Measurements from ENCODE around the gene TIE1. TPM values are rescaled to one million over a fixed set of nuclear protein-coding genes. Genes with fewer than 3 reads are reported as not detected.

The TIE1 gene
- total and polyA plus RNA-seq, 2 of the 13 experiments (the other 11 are each of a cell fraction or from before 2014, with no cell fraction given) = 0.58 to 0.84 TPM

- TF ChIP-seq, protein P1, sequence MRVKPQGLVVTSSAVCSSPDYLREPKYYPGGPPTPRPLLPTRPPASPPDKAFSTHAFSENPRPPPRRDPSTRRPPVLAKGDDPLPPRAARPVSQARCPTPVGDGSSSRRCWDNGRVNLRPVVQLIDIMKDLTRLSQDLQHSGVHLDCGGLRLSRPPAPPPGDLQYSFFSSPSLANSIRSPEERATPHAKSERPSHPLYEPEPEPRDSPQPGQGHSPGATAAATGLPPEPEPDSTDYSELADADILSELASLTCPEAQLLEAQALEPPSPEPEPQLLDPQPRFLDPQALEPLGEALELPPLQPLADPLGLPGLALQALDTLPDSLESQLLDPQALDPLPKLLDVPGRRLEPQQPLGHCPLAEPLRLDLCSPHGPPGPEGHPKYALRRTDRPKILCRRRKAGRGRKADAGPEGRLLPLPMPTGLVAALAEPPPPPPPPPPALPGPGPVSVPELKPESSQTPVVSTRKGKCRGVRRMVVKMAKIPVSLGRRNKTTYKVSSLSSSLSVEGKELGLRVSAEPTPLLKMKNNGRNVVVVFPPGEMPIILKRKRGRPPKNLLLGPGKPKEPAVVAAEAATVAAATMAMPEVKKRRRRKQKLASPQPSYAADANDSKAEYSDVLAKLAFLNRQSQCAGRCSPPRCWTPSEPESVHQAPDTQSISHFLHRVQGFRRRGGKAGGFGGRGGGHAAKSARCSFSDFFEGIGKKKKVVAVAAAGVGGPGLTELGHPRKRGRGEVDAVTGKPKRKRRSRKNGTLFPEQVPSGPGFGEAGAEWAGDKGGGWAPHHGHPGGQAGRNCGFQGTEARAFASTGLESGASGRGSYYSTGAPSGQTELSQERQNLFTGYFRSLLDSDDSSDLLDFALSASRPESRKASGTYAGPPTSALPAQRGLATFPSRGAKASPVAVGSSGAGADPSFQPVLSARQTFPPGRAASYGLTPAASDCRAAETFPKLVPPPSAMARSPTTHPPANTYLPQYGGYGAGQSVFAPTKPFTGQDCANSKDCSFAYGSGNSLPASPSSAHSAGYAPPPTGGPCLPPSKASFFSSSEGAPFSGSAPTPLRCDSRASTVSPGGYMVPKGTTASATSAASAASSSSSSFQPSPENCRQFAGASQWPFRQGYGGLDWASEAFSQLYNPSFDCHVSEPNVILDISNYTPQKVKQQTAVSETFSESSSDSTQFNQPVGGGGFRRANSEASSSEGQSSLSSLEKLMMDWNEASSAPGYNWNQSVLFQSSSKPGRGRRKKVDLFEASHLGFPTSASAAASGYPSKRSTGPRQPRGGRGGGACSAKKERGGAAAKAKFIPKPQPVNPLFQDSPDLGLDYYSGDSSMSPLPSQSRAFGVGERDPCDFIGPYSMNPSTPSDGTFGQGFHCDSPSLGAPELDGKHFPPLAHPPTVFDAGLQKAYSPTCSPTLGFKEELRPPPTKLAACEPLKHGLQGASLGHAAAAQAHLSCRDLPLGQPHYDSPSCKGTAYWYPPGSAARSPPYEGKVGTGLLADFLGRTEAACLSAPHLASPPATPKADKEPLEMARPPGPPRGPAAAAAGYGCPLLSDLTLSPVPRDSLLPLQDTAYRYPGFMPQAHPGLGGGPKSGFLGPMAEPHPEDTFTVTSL (CRISPR knock-in tag; IDR thresholded peaks at IDR 0.05; ENCODE audit: borderline replicate concordance) = peak; percentile 59; the same call in 1 of the 2 replicates
- TF ChIP-seq ZNF446 (CRISPR knock-in tag; IDR thresholded peaks at IDR 0.05) (no peak), ARNT2 (CRISPR knock-in tag; IDR thresholded peaks at IDR 0.05; ENCODE audit: low read depth) (no peak), DZIP1 (CRISPR knock-in tag; IDR thresholded peaks at IDR 0.05) (no peak), THAP7 (CRISPR knock-in tag; IDR thresholded peaks at IDR 0.05) (no peak), ZNF484 (CRISPR knock-in tag; IDR thresholded peaks at IDR 0.05; ENCODE audit: borderline replicate concordance, low read depth) (no peak), NFE2 (CRISPR knock-in tag; IDR thresholded peaks at IDR 0.05) (no peak), AGO1 (IDR thresholded peaks at IDR 0.05; ENCODE audit: low read depth, low read length, poor library complexity, severe bottlenecking) (no peak), KDM3A (CRISPR knock-in tag; IDR thresholded peaks at IDR 0.05; ENCODE audit: low read depth) (no peak), PHF20 (CRISPR knock-in tag; IDR thresholded peaks at IDR 0.05) (no peak), CENPT (CRISPR knock-in tag; IDR thresholded peaks at IDR 0.05; ENCODE audit: low read depth) (no peak), MAX (IDR thresholded peaks at IDR 0.05) (peak; percentile 69), NR3C1 (CRISPR knock-in tag; IDR thresholded peaks at IDR 0.05) (no peak), ZFP91 (CRISPR knock-in tag; IDR thresholded peaks at IDR 0.05; ENCODE audit: borderline replicate concordance) (no peak; the same call in 1 of the 2 replicates), MAF1 (CRISPR knock-in tag; IDR thresholded peaks at IDR 0.05; ENCODE audit: borderline replicate concordance) (no peak), HHEX (CRISPR knock-in tag; IDR thresholded peaks at IDR 0.05) (0 out of 2 replicates have a peak, but pooled peaks have one; percentile 35), ZNF737 (CRISPR knock-in tag; IDR thresholded peaks at IDR 0.05; ENCODE audit: borderline replicate concordance) (no peak)
Measured at GRCh38 chr1:43282220-43283195, 18.3 kb upstream of the TIE1 start (continued).

All from HepG2 (cell line).